PC-3 (cell line): ENCODE results near the gene PDLIM7.

ENCODE experiments used
- EZH2 ChIP-seq: fragments of 300-600 bp; sonication (generic); IDR thresholded peaks from one replicate; pipeline ENCODE4 v1.6.1; 2017; ENCODE audit warnings: antibody characterized with exemption, mild to moderate bottlenecking, low read length; ENCODE audit not compliant: unreplicated experiment
- EZH2phosphoT487 ChIP-seq: fragments of 300-600 bp; sonication (generic); IDR thresholded peaks from 2 replicates; pipeline ENCODE4 v1.6.1; 2018; ENCODE audit warnings: mild to moderate bottlenecking, antibody characterized with exemption, low read length, borderline replicate concordance
- TF ChIP-seq, protein P1 (sequence below): fragments of 300-600 bp; sonication (generic); conservative IDR thresholded peaks from 2 replicates; pipeline ENCODE4 v1.5.1; 2017; ENCODE audit warnings: antibody characterized with exemption, low read depth, mild to moderate bottlenecking, low read length

- TF ChIP-seq, protein P1, sequence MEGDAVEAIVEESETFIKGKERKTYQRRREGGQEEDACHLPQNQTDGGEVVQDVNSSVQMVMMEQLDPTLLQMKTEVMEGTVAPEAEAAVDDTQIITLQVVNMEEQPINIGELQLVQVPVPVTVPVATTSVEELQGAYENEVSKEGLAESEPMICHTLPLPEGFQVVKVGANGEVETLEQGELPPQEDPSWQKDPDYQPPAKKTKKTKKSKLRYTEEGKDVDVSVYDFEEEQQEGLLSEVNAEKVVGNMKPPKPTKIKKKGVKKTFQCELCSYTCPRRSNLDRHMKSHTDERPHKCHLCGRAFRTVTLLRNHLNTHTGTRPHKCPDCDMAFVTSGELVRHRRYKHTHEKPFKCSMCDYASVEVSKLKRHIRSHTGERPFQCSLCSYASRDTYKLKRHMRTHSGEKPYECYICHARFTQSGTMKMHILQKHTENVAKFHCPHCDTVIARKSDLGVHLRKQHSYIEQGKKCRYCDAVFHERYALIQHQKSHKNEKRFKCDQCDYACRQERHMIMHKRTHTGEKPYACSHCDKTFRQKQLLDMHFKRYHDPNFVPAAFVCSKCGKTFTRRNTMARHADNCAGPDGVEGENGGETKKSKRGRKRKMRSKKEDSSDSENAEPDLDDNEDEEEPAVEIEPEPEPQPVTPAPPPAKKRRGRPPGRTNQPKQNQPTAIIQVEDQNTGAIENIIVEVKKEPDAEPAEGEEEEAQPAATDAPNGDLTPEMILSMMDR, result no peak
- no peak for TF ChIP-seq EZH2phosphoT487
- no peak for TF ChIP-seq EZH2
These were observed 37.4 kb downstream of the PDLIM7 start for GRCh38 chr5:177459819-177460628.
